Measurements from ENCODE around the gene IRF3.
"Not testable (repeated sequence)": the region's sequence is repeated elsewhere in the genome, so short reads cannot be mapped to it uniquely, and the experiment has no call there.

Gene IRF3

DNA sequence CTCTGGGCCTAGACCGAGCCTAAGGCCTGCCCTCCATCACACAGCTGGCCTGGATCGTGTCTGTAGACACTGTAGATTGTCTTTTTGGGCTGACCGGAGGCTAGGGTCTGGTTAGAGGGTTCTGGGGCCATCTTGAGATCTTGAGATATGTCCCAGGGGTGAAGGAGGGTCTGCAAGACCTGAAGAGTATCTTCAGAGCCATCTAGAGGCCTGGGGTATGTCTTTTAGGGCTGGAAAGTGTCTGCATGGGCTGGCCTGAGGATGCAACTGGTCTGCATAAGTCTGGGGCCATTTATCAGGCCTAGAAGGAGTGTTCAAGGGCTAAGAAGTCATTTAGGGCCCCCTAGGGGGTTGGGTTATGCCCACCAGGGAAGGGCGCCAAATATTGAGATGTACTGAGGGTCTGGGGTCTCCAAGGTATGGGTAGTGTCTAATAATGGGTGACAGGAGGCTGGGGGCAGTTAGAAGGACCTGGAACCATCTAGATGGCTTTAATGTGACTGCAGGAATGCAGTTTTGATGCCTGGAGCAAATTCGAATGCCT is 23.1 kb downstream of the IRF3 start:
- peak in 1 of 2 donors; percentile 2 for DNase-seq

DNA sequence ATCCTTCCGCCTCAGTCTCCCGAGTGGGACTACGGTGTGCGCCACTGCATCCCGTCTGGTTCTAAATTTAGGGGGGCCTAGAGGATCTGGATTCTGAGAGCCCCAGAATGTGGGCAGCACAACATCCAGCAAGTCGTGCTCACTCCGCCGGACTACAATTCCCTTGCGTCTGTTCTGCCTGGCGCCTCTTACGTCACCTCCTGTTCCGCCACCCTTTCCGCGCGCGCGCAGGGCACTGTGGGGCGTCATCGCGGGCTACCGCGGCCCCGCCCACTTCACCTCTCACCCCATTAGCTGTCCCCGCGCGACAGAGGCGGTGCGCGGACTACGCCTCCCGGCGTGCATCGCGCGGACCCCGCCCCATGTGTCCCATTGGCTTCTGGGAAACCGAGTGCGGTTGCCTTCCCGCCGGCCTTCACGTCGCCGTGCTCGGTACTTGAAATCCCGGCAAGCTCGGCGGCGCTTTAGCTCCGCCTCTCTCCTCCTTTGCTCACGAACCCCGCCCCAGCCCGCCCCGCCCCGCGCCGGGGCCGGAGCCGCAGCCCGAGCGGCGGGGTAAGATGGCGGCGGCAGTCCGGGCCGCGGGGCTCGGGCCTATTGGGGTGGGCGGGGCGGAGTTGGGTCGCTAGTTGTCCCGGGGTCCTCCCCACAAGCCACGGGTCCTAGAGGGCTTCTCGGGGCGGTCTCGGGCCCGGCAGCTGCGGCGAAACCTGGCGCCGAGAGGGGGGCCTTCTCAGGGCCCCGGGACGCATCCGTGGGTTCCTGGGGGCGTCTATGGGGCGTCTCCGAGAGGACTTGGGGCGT is 23.8 kb downstream of the IRF3 start, which contains the start of gene SCAF1:
TSS of gene SCAF1 (plus strand) at position 522 of the 804 bp plus-strand sequence. CDS start 2,818 bp downstream, outside the sequence.
- DNase-seq: peak; percentile 91 to 98

DNA sequence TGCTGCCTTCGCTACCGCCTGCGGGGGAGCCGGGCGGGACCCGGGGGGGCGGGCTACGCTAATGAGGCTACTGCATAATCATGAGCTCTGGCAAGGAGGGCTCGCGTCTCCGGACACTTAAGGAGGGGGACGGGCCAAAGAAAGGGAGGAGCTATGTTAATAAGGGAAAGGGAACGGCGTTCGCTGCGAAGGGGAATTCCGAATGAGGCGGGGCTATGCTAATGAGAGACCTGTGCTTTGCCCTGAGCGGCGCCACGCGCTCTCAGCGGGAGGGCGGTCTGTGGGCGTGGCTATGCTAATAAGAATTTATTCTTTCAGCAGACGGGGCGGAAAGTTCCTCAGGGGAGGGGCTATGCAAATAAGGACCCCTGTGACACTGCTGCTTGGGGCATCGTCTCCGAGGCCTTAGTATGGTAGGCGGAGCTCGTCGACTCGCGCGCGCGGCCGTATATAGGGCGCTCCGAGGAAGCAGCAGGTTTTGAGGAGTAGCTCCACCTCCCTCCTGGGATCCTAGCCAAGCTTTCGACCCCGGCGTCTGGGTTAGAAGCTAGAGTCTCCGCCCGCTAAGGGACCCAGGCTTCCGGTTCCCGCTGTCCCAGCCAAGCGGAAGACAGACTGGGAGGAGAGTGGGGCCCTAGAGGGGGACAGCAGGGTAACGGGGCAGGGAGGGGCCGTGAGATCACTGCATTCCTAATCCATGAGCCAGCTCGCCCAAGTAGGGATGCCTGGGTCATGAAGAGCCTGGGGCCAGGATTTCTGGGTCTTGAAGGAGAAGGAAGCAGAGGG is 25.4 kb downstream of the IRF3 start, which contains the start of gene RRAS:
TSS of gene RRAS (minus strand) at position 31 of the 786 bp plus-strand sequence. CDS start 45 bp downstream, outside the sequence.
- peak; percentile 94 to 100 for DNase-seq

DNA sequence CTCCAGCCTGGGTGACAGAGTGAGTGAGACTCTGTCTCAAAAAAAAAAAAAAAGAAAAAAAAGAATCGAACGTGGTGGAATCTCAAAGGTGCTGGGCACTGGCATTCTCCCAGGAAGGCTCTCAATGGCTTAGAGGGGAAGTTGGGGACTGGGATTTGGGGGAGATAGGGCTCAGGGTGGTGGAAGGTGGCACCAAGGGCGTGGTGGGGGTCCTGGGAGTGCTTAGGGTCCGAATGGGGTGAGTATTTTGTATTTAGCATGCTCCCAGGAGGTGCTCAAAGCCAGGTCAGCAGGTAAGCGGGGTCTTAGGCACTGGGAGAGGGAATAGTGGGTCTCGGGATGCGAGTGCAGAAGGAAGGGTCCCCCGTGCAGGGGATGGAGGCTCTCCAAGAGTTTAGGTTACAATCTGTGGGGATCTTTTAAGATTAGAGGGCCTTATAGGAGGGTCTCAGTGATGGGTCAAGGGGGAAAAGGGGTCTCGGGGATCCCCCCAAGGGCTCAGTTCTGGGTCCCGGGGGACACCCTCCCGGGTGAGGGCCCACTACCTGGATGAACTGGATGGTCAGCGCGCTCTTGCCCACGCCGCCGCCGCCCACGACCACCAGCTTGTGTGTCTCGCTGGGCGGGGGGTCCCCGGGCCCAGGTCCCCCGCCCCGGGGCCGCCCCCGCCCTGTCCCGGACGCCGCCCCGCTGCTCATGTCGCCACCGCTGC is 26.1 kb downstream of the IRF3 start:
- no peak for DNase-seq

DNA sequence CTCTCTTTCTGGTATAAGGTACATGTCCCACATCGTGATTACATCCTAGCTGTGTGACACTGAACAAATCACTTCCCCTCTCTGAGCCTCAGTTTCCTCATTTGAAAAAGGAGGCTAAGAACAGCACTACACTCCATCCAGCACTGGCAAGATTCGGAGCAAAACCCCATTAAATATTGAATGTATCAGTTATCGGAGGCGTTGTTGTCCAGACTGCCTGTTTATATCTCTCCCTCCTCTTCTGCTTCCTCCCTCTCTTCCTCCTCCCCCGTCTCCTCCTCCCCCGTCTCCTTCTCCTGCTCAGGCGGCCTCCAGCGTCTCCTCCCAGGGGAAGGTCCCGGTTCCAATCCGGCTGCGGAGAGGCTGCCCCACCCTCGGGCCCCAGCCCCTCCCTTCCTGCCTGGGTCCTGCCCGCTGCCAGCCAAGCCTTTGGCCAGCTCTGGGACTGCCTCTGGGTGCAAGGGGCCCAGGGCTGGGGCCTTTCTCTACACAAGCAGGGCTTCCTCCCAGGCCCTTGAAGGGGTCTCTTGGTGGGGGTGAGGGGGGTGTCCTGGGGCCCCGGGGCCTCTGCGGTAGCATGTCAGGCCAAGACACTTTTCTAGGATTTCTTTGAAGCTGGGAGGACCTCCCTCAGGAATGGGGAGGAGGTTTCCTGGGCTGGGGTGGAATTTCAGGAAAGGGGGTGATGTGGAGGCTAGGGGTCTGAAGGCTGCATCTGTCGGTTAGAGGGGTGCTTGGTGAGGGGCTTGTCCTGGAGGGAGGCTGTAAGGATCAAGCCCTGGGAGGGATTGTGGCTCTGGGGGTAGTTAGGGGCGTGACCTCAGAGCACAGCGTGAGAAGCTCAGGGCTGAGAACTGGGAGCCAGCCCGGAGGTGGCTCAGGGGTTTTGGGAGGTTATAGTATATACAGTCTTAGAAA is 27.6 kb downstream of the IRF3 start:
- peak in 1 of 2 donors; percentile 7 for DNase-seq

DNA sequence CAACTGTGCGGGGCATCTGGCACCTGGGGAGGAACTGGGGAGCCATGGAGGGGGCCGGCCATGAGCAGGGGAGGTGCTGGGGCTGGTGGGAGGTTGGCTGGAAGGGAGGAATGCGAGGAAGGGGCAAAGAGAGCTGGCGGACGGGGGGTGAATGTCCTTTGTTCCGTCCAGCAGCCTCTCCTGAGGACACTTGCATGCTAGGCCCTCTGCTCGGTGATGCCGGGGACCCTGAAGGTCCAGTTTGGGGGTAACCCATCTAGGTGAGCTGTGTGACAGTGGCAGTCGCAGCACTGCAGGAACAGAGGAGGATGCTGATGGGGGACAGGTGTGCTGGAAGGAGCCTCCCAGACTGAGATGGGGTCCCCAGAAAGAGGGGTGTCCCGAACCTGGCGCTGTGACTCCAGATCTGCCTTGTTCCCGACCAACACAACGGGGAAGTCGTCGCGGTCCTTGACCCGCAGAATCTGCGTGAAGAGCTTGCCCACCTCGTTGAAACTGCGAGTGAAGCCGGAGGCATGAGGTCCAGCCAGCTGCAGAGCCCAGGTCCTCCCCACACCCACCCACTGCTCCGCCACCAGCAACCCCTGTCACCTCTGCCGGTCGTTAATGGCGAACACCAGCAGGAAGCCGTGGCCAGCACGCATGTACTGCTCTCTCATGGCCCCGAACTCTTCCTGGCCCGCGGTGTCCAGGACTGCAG is 29.3 kb downstream of the IRF3 start:
- DNase-seq: no peak

DNA sequence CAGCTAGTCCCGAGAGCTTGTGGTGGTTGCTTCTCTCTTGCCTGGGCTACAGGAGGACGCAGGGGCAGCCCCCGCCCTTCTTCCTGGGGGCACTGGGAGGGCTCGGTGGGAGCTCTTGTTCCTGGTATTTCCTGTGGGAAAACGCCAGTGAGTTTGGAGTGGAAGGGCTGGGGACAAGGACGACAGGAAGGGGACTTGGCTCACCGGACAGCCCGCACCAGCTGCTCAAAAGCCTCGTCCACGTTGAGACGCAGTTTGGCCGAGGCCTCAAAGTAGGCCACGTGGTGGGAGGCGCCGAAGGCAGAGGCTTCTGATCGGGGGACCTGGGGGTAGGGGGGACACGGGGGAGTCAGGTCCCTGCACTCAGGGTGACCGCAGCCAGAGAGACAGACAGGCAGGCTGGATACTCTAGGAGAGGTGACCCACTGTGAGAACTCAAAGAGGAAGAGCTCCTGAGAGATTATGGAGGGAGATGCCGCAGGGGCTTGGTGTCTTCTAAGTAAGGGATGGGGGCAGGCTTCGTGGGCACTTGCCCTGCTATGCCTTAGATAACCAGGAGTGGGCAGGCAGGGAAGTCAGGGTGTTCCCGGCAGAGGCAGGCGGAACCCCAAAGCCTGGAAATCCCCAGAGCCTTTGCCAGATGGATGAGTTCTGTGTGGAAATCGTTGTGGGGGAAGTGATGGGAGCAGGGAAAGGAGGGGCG is 30.0 kb downstream of the IRF3 start:
- DNase-seq: no peak

DNA sequence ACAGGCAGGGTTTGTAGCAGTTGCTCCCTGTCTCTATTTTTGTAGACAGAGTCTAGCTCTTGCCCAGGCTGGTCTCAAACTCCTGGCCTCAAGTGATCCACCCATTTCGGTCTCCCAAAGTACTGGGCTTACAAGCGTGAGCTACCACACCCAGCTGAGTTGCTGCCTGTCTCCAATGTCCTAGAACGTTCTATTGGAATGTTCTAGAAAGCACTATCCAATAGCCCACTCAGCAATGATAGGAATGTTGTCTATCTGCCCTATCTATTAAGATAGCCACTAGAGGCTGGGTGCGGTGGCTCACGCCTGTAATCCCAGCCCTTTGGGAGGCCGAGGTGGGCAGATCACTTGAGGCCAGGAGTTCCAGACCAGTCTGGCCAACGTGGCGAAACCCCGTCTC is 32.4 kb downstream of the IRF3 start:
- not testable (repeated sequence) for DNase-seq

DNA sequence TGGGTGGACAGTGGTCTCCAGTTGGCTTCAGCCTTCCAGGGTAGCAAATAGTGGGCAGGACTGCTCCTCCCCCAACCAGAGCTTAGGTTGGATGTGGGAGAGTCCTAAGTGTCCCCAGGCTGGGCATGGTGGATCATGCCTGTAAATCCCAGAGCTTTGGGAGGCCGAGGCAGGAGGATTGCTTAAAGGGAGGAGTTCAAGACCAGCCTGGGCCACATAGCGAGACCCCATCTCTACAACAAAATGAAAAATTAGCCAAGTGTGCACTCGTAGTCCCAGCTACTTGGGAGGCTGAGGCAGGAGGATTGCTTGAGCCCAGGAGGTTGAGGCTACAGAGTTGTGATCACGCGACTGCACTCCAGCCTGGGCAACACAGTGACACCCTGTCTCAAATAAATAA is 33.1 kb downstream of the IRF3 start:
- no peak for DNase-seq

DNA sequence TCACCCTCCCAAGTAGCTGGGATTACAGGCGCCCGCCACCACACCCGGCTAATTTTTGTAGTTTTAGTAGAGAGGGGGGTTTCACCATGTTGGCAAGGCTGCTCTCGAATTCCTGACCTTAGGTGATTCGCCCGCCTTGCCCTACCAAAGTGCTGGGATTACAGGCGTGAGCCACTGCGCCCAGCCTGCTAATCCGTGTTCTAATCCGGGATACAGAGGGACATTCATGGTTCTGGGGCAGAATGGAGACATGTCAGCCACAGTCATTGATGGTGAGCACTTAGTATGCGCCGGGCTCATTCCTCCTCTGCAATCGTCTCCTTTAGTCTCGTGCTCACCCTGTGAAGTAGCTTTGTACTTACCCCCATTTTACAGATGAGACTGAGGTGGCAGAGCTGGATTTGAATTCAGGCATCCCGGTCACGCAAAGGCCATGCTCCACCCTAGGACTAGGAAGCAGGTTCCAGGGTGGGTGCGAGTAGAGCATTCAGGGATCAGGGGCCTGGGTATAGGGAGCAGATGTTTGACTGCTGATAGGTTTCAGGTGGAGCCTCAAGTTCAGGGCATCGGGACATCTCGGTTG is 34.0 kb downstream of the IRF3 start:
- no peak for DNase-seq

DNA sequence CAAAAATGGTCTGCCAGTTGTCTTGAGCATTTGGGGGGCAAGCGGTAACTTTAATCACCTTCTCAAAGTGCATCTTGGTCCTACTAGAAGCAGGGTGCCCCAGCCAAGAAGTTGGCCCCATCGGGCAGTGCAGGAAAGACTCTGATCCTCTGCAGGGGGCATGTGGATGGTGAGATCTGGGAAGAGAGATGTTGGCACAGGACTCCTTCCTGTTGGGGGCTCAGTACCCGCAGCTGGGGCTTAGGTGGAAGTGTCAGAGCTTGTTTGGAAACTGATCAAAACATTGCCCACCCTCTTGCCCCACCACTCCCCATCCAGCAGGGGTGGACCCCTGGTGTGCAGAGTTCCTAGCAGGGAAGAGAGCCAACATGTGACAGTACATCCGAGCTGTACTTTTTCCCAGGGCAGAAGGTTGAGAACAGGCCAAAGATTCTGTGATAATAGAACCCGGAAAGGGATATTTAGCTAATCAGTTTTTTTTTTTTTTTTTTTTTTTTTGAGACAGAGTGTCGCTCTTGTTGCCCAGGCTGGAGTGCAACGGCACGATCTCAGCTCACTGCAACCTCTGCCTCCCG is 34.6 kb downstream of the IRF3 start:
- DNase-seq: no peak

DNA sequence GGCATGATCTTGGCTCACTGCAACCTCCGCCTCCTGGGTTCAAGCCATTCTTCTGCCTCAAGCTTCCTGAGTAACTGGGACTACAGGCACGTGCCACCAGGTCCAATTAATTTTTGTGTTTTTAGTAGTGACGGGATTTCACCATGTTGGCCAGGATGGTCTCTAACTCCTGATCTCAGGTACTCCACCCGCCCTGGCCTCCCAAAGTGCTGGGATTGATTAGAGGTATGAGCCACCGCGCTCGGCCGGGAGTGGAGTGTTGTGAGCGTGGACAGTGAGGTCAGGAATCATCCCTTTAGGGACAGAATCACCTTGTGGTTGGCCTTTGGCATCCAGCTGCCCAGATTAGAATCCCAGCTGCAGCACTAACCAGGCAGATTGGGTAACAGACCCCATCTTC is 36.0 kb downstream of the IRF3 start:
- no peak for DNase-seq

DNA sequence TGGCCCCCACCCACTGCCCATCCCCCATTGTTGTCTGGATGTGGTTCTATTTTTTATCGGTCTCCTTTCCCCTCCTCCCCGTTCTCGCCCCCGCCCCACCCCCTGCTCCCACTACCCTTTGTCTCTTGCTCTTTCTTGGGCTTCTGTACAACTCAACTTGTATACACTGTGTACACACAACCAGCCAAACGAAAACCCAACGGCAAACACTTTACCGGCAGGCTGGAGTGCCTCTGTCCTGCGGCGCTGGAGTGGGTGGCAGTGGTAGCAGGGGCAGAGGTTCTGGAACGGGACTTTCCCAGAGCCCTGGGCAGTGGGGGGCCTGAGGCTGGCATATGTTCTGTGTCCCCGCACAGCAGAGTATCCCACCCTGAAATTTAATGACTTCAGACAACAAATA is 39.4 kb downstream of the IRF3 start:
- no peak for DNase-seq

DNA sequence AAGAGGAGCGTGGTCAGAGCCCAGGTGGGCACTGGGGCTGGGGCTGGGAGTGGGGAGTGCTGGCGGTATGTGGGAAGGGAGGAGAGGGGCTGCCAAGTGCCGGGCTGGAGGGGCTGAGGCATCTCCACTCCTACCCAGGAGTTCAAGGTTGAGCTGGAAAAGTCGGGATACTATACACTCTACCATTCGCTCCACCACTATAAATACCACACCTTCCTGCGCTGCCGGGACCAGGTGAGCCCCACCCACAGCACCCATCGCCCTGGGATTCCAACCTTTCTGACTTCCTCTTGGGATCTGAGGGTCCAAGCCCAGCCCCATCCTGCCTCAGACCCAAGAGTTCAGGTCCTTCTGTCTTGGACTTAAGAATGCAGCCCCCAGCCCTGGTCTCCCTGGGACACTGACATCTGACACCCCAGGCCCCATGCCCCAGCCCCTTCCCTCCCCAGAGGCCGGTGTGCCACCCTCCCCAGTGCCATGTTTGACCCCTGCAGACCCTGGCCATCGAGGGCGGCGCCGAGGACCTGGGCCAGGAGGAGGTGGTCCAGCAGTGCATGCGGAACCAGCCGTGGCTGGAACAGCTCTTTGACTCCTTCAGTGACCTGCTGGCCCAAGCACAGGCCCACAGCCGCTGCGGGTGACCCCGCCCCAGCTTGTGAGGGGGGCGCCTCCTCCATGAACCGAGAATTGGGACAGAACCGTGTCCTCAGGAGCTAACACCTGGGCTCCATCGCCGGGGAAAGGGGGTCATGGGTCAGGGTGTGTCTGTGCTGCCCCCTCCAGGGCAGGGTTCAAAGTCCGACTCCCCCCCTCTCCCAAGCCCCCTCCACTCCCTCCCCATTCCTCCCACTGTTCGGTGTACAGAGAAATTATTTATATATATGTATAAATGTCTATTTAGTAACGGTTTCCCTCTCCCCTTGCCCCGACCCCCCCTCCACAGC is 40.4 kb downstream of the IRF3 start:
- no peak for DNase-seq

DNA sequence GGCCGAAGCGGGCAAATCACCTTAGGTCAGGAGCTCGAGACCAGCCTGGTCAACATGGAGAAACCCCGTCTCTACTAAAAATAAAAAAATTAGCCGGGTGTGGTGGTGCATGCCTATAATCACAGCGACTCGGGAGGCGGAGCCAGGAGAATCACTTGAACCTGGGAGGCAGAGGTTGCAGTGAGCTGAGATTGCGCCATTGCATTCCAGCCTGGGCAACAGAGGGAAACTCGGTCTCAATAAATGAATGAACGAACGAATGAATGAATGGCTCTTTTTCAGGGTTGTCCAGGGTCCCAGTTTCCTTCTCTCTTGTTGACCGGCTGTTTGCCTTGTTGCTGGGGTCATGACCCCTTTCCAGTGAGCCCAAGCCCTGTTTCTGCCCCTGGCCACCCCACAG is 47.8 kb downstream of the IRF3 start:
- not testable (repeated sequence) for DNase-seq

DNA sequence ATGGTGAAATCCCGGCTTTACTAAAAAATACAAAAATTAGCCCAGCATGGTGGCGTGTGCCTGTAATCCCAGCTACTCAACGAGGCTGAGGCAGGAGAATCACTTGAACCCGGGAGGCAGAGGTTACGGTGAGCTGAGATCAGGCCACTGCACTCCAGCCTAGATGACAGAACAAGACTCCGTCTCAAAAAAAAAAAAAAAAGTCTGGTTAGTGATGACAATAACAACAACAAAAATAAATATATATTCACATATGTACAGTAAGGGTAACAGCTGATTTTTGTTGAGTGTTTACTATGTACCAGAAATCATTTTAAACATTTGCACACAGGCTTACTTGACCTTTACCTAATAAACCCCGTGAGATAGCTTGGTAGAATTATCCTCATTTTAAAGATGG is 48.7 kb downstream of the IRF3 start:
- DNase-seq: no peak

DNA sequence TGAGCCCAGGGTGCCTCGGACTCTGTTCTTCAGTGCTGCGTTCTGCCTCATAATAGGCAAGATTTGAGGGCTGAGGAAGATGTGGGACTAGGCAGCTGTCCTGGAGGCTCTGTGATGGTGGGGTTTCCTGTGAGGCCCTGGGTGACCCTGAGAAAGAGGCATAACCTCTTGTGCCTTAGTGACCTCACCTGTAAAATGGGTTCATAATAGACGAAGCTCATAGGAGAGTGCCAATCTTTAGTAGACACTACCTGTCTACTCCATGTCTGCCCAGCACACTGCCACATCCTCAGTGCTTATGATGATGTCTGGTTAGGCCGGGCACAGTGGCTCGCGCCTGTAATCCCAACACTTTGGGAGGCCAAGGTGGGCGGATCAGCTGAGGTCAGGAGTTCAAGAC is 49.1 kb downstream of the IRF3 start:
- no peak for DNase-seq

DNA sequence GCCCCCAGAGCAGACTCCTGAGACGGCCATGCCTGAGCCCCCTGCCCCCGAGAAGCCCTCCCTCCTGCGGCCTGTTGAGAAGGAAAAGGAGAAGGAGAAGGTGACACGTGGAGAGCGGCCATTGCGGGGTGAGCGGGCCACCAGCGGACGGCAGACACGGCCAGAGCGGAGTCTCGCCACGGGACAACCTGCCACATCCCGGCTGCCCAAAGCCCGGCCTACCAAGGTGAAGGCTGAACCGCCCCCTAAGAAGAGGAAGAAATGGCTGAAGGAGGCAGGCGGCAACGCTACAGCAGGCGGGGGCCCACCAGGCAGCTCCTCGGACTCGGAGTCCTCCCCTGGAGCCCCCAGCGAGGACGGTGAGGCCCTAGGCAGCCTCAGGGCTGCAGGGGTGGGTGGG is 49.8 kb downstream of the IRF3 start:
- DNase-seq: no peak
